Measurements from ENCODE around the gene ZNF888. TPM values are rescaled to one million over a fixed set of nuclear protein-coding genes. Genes with fewer than 3 reads are reported as not detected.
"Not testable (repeated sequence)": the region's sequence is repeated elsewhere in the genome, so short reads cannot be mapped to it uniquely, and the experiment has no call there.

The ZNF888 gene
- total RNA-seq, 4 donors from 2014 or later: 1.9 to 4.6 (median 2.9) TPM

- H3K27ac ChIP-seq: peak within 1 kb of the TSS in 3 of 4 donors; percentile 69 to 77 (median 72)
- TF ChIP-seq CTCF (IDR thresholded peaks at IDR 0.05): peak in 1 of 5 experiments; percentile 16
- peak in 1 of 2 donors; percentile 68 for TF ChIP-seq EP300 (IDR thresholded peaks at IDR 0.05)
- TF ChIP-seq POLR2A (IDR thresholded peaks at IDR 0.05): peak in 1 of 2 donors; percentile 38
- H3K36me3 ChIP-seq: peaks cover 2 to 21% (median 5%) of the 10 kb centered on the region in 3 donors
- H3K4me1 ChIP-seq: peaks cover 0 to 17% (median 0%) of the 10 kb centered on the region in 4 donors
- WGBS, 2 donors: 6 to 7% methylated on average over 21 to 33 of the region's 43 CpGs
- peak within 1 kb of the TSS; percentile 49 to 75 (median 64) for H3K4me3 ChIP-seq
- DNase-seq (ENCODE audit: low spot score in 2 of 2): peak; percentile 58 to 69
- not testable (repeated sequence) for H3K9me3 ChIP-seq, H3K27me3 ChIP-seq
Observed at GRCh38 chr19:52857378-52858191, 65.6 kb downstream of the ZNF888 start, which contains the start of gene ZNF468. TSS of gene ZNF468 (minus strand) at chr19:52857619. CDS start at chr19:52854272, 3,347 bp downstream.

GRCh38 chr19:52856540-52857377, 66.5 kb downstream of the ZNF888 start:
- H3K27me3 ChIP-seq, H3K9me3 ChIP-seq: not testable (repeated sequence)
- H3K27ac ChIP-seq: peak overlapping the region in 3 of 4 donors; percentile 69 to 77 (median 72)
- peak in 1 of 2 donors; percentile 6 for DNase-seq (ENCODE audit: low spot score in 2 of 2)
- H3K36me3 ChIP-seq: peaks cover 2 to 29% (median 5%) of the 10 kb centered on the region in 3 donors
- 5% methylated on average over 22 to 31 of the region's 31 CpGs for WGBS, 2 donors
- peak overlapping the region; percentile 49 to 75 (median 64) for H3K4me3 ChIP-seq
- H3K4me1 ChIP-seq: peaks cover 0 to 17% (median 0%) of the 10 kb centered on the region in 4 donors

Small RNA genes lying within 50 kb of the gene (small RNA-seq; reads per million reads assigned to genes)
- gene ZNF320: not detected

Other genes with a start within 250 kb of the ZNF888 start
- gene ZNF611, start 188.4 kb downstream of the ZNF888 start, total RNA-seq: 10 to 100 TPM; 11.6 to 15.9 (median 13.3) TPM
- gene ZNF600, start 136.6 kb downstream of the ZNF888 start, total RNA-seq: 10 to 100 TPM in 1 of 4 donors, 1 to 10 TPM in 3; 6.3 to 10.3 (median 8.2) TPM
- gene ZNF28, start 101.8 kb downstream of the ZNF888 start, total RNA-seq: 10 to 100 TPM in 2 of 4 donors, 1 to 10 TPM in 2; 7.2 to 20.3 (median 13.5) TPM
- 10 to 100 TPM in 3 of 4 donors, 1 to 10 TPM in 1; 8.2 to 19.2 (median 14.0) TPM for gene ZNF468, start 65.8 kb downstream of the ZNF888 start, total RNA-seq
- gene ZNF320, start 25.8 kb downstream of the ZNF888 start, total RNA-seq: 10 to 100 TPM in 3 of 4 donors, 1 to 10 TPM in 1; 1.5 to 32.4 (median 20.1) TPM
- gene ZNF816, start 39.5 kb upstream of the ZNF888 start, total RNA-seq: 10 to 100 TPM in 3 of 4 donors, 1 to 10 TPM in 1; 3.7 to 23.0 (median 13.5) TPM
- not detected for gene ERVV-1, start 90.5 kb upstream of the ZNF888 start, total RNA-seq
- not detected for gene ERVV-2, start 121.3 kb upstream of the ZNF888 start, total RNA-seq
- gene ZNF160, start 180.0 kb upstream of the ZNF888 start, total RNA-seq: 10 to 100 TPM; 38.9 to 65.7 (median 45.4) TPM
- 1 to 10 TPM; 4.5 to 9.8 (median 5.7) TPM for gene ZNF415, start 209.5 kb upstream of the ZNF888 start, total RNA-seq
- gene ZNF347, start 235.6 kb upstream of the ZNF888 start, total RNA-seq: 10 to 100 TPM; 13.1 to 21.9 (median 16.2) TPM